K562 (cell line): ENCODE measurements around the gene DBP. TPM values are rescaled to one million over a fixed set of nuclear protein-coding genes. Genes with fewer than 3 reads are reported as not detected.

Experiments
- ATF4 ChIP-seq: fragments of 450-650 bp; formaldehyde crosslinking; IDR thresholded peaks from 2 replicates; pipeline ENCODE4 v1.4.0; 2022; ENCODE audit warnings: mild to moderate bottlenecking, moderate library complexity
- BHLHE40 ChIP-seq: IDR thresholded peaks from 2 replicates; pipeline ENCODE4 v1.6.1; 2011; ENCODE audit warnings: low read length, improper control_type of control experiment
- BRCA1 ChIP-seq, 2 experiments: fragments of 450-650 bp in 1 of 2; sonication (generic) in 1 of 2; formaldehyde crosslinking in 1 of 2; IDR thresholded peaks; 2 replicates each; pipeline versions ENCODE4 v1.5.0 to v1.6.1; 2017 to 2020; ENCODE audit warnings: mild to moderate bottlenecking in 1 of 2, missing genetic modification reagents in 1 of 2
- DEAF1 ChIP-seq: fragments of 450-650 bp; formaldehyde crosslinking; IDR thresholded peaks from 2 replicates; pipeline ENCODE4 v1.4.0; 2020; ENCODE audit warnings: mild to moderate bottlenecking, moderate library complexity
- FOXA3 ChIP-seq, 2 experiments: fragments of 450-650 bp in 1 of 2; sonication (generic) in 1 of 2; formaldehyde crosslinking; IDR thresholded peaks in 1 of 2; conservative IDR thresholded peaks in 1 of 2; 2 replicates each; pipeline versions ENCODE4 v1.4.0 to v1.8.0; 2020 to 2022; ENCODE audit warnings: mild to moderate bottlenecking in 2 of 2, missing genetic modification reagents in 1 of 2
- GATA2 ChIP-seq: sonication (generic); formaldehyde crosslinking; IDR thresholded peaks from 2 replicates; pipeline ENCODE4 v1.4.0; 2020; ENCODE audit warnings: mild to moderate bottlenecking, missing genetic modification reagents
- HDAC6 ChIP-seq: IDR thresholded peaks from 2 replicates; pipeline ENCODE4 v1.6.1; 2012; ENCODE audit warnings: low read depth, mild to moderate bottlenecking, control low read depth, inconsistent platforms, low read length, moderate library complexity
- LEF1 ChIP-seq: fragments of 450-650 bp; IDR thresholded peaks from 2 replicates; pipeline ENCODE4 v1.6.1; 2016; ENCODE audit warnings: mild to moderate bottlenecking
- MAZ ChIP-seq, 2 experiments: fragments of 450-650 bp in 1 of 2; sonication (generic) in 1 of 2; formaldehyde crosslinking; IDR thresholded peaks in 1 of 2; conservative IDR thresholded peaks in 1 of 2; 2 replicates each; pipeline versions ENCODE4 v1.4.0 to v1.5.0; 2020; ENCODE audit warnings: mild to moderate bottlenecking in 1 of 2, missing genetic modification reagents in 1 of 2
- NR2F6 ChIP-seq: fragments of 450-650 bp; formaldehyde crosslinking; IDR thresholded peaks from 2 replicates; pipeline ENCODE4 v1.4.0; 2020; ENCODE audit warnings: mild to moderate bottlenecking
- PHF8 ChIP-seq: fragments of 200-600 bp; sonication (generic); IDR thresholded peaks from 2 replicates; pipeline ENCODE4 v1.6.1; 2012; ENCODE audit warnings: mixed run types, mild to moderate bottlenecking, inconsistent platforms, low read length, moderate library complexity, borderline replicate concordance
- PRMT5 ChIP-seq: sonication (generic); formaldehyde crosslinking; IDR thresholded peaks from 2 replicates; pipeline ENCODE4 v1.5.0; 2020; ENCODE audit warnings: missing genetic modification reagents
- ZBTB40 ChIP-seq, 2 experiments: fragments of 450-650 bp in 1 of 2; sonication (generic) in 1 of 2; formaldehyde crosslinking in 1 of 2; IDR thresholded peaks; 2 replicates each; pipeline versions ENCODE4 v1.7.1 to v1.9.0; 2016 to 2022; ENCODE audit warnings: inconsistent platforms in 1 of 2, mild to moderate bottlenecking in 1 of 2, missing genetic modification reagents in 1 of 2
- polyA plus RNA-seq, 8 experiments: library from polyadenylated mRNA; depleted of rRNA in 4 of 8; stranded (reverse) in 5 of 8; unstranded in 3 of 8; fragments of >200 nt; fragmentation: Nextera tagmentation in 2 of 8; fragmentation: Illumina TruSeq in 1 of 8; extraction: Ambion mirVana in 2 of 8; extraction: Trizol in 1 of 8; gene quantifications; 2 replicates each; pipeline versions ENCODE4 v1.2.1 to v1.2.3, GENCODE V29; 2011 to 2014; ENCODE audit warnings: inconsistent platforms in 1 of 8, missing spikeins in 1 of 8
- total RNA-seq, 7 experiments: library from RNA; depleted of rRNA in 6 of 7; stranded (reverse); fragments of >200 nt in 6 of 7; fragmentation: Illumina TruSeq in 2 of 7; extraction: Trizol in 2 of 7; gene quantifications; 2 replicates each; pipeline versions ENCODE4 v1.2.1 to v1.2.3, GENCODE V29; 2011 to 2021; ENCODE audit warnings: low replicate concordance in 1 of 7

DBP gene
- total and polyA plus RNA-seq, 9 of the 15 experiments (the other 6 are each of a cell fraction or from before 2014, with no cell fraction given), result 0.25 to 5.5 (median 1.8) TPM

- TF ChIP-seq PRMT5 (CRISPR knock-in tag), result no peak
- TF ChIP-seq ZBTB40 (IDR thresholded peaks at IDR 0.05), result no peak
- TF ChIP-seq ZBTB40 (CRISPR knock-in tag; IDR thresholded peaks at IDR 0.05), result no peak
- TF ChIP-seq PHF8, result peak; percentile 56; the same call in 1 of the 2 replicates
- TF ChIP-seq BHLHE40, result no peak
- no peak for TF ChIP-seq GATA2 (CRISPR knock-in tag)
- peak; percentile 51 to 66; a peak in 3 of 4 replicates for TF ChIP-seq MAZ (CRISPR knock-in tag; conservative IDR thresholded peaks at IDR 0.05 in 1 of 2, IDR thresholded peaks at IDR 0.05 in 1 of 2)
- no peak for TF ChIP-seq LEF1
- no peak for TF ChIP-seq DEAF1 (CRISPR knock-in tag)
- TF ChIP-seq HDAC6, result no peak
- no peak for TF ChIP-seq FOXA3 (CRISPR knock-in tag; conservative IDR thresholded peaks at IDR 0.05 in 1 of 2, IDR thresholded peaks at IDR 0.05 in 1 of 2)
- no peak for TF ChIP-seq ATF4 (CRISPR knock-in tag)
- TF ChIP-seq BRCA1 (IDR thresholded peaks at IDR 0.05), result no peak
- no peak for TF ChIP-seq BRCA1 (CRISPR knock-in tag; IDR thresholded peaks at IDR 0.05)
- TF ChIP-seq NR2F6 (CRISPR knock-in tag), result no peak
Measured at GRCh38 chr19:48635263-48635965, 1.8 kb downstream of the DBP start (continued).
